Duodenal mucosa (tissue), 2 donors: ENCODE results near the gene UFM1.

ENCODE experiments used
- H3K27ac ChIP-seq: one replicate; pipeline ENCODE4 v1.7.0; 2013; ENCODE audit warnings: low read depth, low read length
- H3K27me3 ChIP-seq, 2 donors: one replicate each; pipeline ENCODE4 v1.7.0; 2013; ENCODE audit warnings: low read length in 2 of 2, control low read depth in 1 of 2; ENCODE audit not compliant: insufficient read depth in 2 of 2, control insufficient read depth in 1 of 2
- H3K36me3 ChIP-seq, 2 donors: one replicate each; pipeline ENCODE4 v1.7.0; 2013; ENCODE audit warnings: low read length in 2 of 2, control low read depth in 1 of 2; ENCODE audit not compliant: insufficient read depth in 2 of 2, control insufficient read depth in 1 of 2
- H3K4me1 ChIP-seq, 2 donors: one replicate each; pipeline ENCODE4 v1.7.0; 2013; ENCODE audit warnings: low read length in 2 of 2, control low read depth in 1 of 2; ENCODE audit not compliant: insufficient read depth in 2 of 2, control insufficient read depth in 1 of 2
- H3K4me3 ChIP-seq, 2 donors: one replicate each; pipeline ENCODE4 v1.7.0; 2013; ENCODE audit warnings: low read length in 2 of 2, low read depth in 1 of 2
- H3K9ac ChIP-seq, 2 donors: one replicate each; pipeline ENCODE4 v1.7.0; 2013; ENCODE audit warnings: low read length in 2 of 2, low read depth in 1 of 2
- H3K9me3 ChIP-seq, 2 donors: one replicate each; pipeline ENCODE4 v1.7.0; 2013; ENCODE audit warnings: low read length in 2 of 2, control low read depth in 1 of 2; ENCODE audit not compliant: control insufficient read depth in 1 of 2

Gene UFM1

GRCh38 chr13:38384171-38384570, 34.5 kb downstream of the UFM1 start:
- H3K9ac ChIP-seq, result no peak overlapping the region
- no peaks in the 10 kb centered on the region for H3K36me3 ChIP-seq
- H3K27ac ChIP-seq, result no peak overlapping the region
- no peaks in the 10 kb centered on the region for H3K4me1 ChIP-seq
- H3K27me3 ChIP-seq, result no peaks in the 10 kb centered on the region
- H3K4me3 ChIP-seq, result no peak overlapping the region
- no peaks in the 10 kb centered on the region for H3K9me3 ChIP-seq

- no peak overlapping the region for H3K9ac ChIP-seq
- H3K4me1 ChIP-seq, result no peaks in the 10 kb centered on the region
- no peak overlapping the region for H3K4me3 ChIP-seq
- H3K27me3 ChIP-seq, result no peaks in the 10 kb centered on the region
- no peaks in the 10 kb centered on the region for H3K36me3 ChIP-seq
- H3K9me3 ChIP-seq, result no peaks in the 10 kb centered on the region
- no peak overlapping the region for H3K27ac ChIP-seq
Measured at GRCh38 chr13:38385153-38385891, 35.7 kb downstream of the UFM1 start.

- Histone ChIP-seq H3K36me3 (no peaks in the 10 kb centered on the region), H3K9me3 (no peaks in the 10 kb centered on the region), H3K27me3 (no peaks in the 10 kb centered on the region), H3K4me1 (no peaks in the 10 kb centered on the region), H3K4me3 (no peak overlapping the region), H3K9ac (no peak overlapping the region), H3K27ac (no peak overlapping the region)
Measured at GRCh38 chr13:38386421-38386820, 36.8 kb downstream of the UFM1 start.

DNA sequence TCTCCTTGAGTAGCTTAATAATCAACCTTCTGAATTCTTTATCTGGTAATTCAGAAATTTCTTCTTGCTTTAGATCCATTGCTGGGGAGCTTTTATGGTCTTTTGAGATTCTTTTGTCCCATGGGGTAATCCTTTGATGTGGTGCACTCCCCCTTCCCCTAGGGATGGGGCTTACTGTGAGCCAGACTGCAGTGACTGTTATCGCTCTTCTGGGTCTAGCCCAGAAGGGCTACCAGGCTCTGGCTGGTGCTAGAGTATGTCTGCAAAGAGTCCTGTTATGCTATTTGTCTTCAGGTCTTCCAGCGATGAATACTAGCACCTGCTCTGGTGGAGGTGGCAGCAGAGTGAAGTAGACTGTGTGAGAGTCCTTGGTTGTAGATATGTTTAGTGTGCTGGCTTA, 41.7 kb downstream of the UFM1 start:
- Histone ChIP-seq H3K36me3 (no peaks in the 10 kb centered on the region), H3K9ac (no peak overlapping the region), H3K9me3 (no peaks in the 10 kb centered on the region), H3K27ac (no peak overlapping the region), H3K4me1 (no peaks in the 10 kb centered on the region), H3K27me3 (no peaks in the 10 kb centered on the region), H3K4me3 (no peak overlapping the region)

- H3K9me3 ChIP-seq, result no peaks in the 10 kb centered on the region
- no peaks in the 10 kb centered on the region for H3K36me3 ChIP-seq
- H3K9ac ChIP-seq, result no peak overlapping the region
- H3K27ac ChIP-seq, result no peak overlapping the region
- no peaks in the 10 kb centered on the region for H3K27me3 ChIP-seq
- H3K4me1 ChIP-seq, result peaks cover 0 to 2% of the 10 kb centered on the region in 2 donors
- no peak overlapping the region for H3K4me3 ChIP-seq
Measured at GRCh38 chr13:38394777-38395496, 45.3 kb downstream of the UFM1 start.

DNA sequence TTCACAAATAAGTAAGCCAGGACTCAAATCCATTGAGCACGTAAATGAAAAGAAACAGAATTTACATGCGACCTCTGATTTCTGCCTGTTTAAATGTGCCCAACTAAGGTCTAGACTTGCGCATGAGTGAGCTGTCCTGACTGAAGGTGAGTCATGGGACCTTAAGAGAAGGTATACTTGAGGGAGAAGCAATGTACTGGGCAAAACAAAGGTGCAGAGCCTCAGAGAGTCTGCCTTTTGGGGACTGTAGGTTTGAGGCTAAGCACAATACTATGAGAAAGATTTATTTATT, 45.8 kb downstream of the UFM1 start:
- no peak overlapping the region for H3K4me3 ChIP-seq
- no peak overlapping the region for H3K9ac ChIP-seq
- no peaks in the 10 kb centered on the region for H3K9me3 ChIP-seq
- no peak overlapping the region for H3K27ac ChIP-seq
- H3K36me3 ChIP-seq, result no peaks in the 10 kb centered on the region
- no peaks in the 10 kb centered on the region for H3K27me3 ChIP-seq
- H3K4me1 ChIP-seq, result peaks cover 0 to 4% of the 10 kb centered on the region in 2 donors

GRCh38 chr13:38398711-38399493, 49.3 kb downstream of the UFM1 start:
- no peak overlapping the region for H3K27ac ChIP-seq
- H3K4me1 ChIP-seq, result peaks cover 0 to 4% of the 10 kb centered on the region in 2 donors
- H3K9ac ChIP-seq, result no peak overlapping the region
- no peaks in the 10 kb centered on the region for H3K27me3 ChIP-seq
- H3K4me3 ChIP-seq, result no peak overlapping the region
- H3K9me3 ChIP-seq, result no peaks in the 10 kb centered on the region
- H3K36me3 ChIP-seq, result no peaks in the 10 kb centered on the region

GRCh38 chr13:38399535-38399934, 49.9 kb downstream of the UFM1 start:
- Histone ChIP-seq H3K27me3 (no peaks in the 10 kb centered on the region), H3K36me3 (no peaks in the 10 kb centered on the region)

GRCh38 chr13:38401276-38401675, 51.6 kb downstream of the UFM1 start:
- H3K9me3 ChIP-seq, result no peaks in the 10 kb centered on the region
- H3K4me1 ChIP-seq, result peaks cover 0 to 4% of the 10 kb centered on the region in 2 donors
- no peak overlapping the region for H3K4me3 ChIP-seq
- H3K9ac ChIP-seq, result no peak overlapping the region
- H3K27ac ChIP-seq, result no peak overlapping the region
- H3K36me3 ChIP-seq, result no peaks in the 10 kb centered on the region
- no peaks in the 10 kb centered on the region for H3K27me3 ChIP-seq

More at GRCh38 chr13:38399535-38399934, 49.9 kb downstream of the UFM1 start:
- Histone ChIP-seq H3K9ac (no peak overlapping the region), H3K4me1 (peaks cover 0 to 4% of the 10 kb centered on the region in 2 donors), H3K9me3 (no peaks in the 10 kb centered on the region), H3K27ac (no peak overlapping the region), H3K4me3 (no peak overlapping the region)

DNA sequence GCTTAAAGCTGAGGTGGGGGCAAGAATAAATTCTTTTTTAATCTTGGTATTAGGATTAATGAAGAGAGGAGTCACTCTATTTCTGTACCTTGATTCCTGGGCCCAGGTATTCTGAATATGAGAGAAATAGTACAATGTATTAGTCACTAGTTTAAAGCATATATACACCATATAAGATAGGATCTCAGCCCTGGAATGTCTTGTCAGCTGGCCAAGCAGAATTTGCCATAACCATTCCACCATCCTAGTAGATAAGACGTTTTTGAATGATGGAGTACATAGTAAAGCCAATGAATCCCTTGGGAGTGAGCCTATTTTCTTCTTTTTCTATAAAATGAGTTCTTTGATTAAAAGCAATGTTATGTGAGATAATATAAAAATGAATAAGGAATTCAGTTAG, 55.6 kb downstream of the UFM1 start:
- Histone ChIP-seq H3K36me3 (no peaks in the 10 kb centered on the region), H3K9me3 (no peaks in the 10 kb centered on the region), H3K9ac (no peak overlapping the region), H3K27ac (no peak overlapping the region), H3K27me3 (no peaks in the 10 kb centered on the region), H3K4me1 (no peaks in the 10 kb centered on the region), H3K4me3 (no peak overlapping the region)
